GM18505 (cell line): ENCODE data around the gene SULT6B1.
"Not testable (repeated sequence)": the region's sequence is repeated elsewhere in the genome, so short reads cannot be mapped to it uniquely, and the experiment has no call there.

Experiments
- ATAC-seq: cut with Tn5 transposase; IDR thresholded peaks from one replicate; pipeline ENCODE4 v1.9.1; 2021; ENCODE audit not compliant: unreplicated experiment
- POLR2A ChIP-seq: IDR thresholded peaks from 4 replicates; pipeline ENCODE4 v1.6.1; 2011; ENCODE audit warnings: borderline replicate concordance; ENCODE audit not compliant: insufficient read depth, insufficient read length; ENCODE audit errors: extremely low read depth

The SULT6B1 gene, protein sequence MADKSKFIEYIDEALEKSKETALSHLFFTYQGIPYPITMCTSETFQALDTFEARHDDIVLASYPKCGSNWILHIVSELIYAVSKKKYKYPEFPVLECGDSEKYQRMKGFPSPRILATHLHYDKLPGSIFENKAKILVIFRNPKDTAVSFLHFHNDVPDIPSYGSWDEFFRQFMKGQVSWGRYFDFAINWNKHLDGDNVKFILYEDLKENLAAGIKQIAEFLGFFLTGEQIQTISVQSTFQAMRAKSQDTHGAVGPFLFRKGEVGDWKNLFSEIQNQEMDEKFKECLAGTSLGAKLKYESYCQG

DNA sequence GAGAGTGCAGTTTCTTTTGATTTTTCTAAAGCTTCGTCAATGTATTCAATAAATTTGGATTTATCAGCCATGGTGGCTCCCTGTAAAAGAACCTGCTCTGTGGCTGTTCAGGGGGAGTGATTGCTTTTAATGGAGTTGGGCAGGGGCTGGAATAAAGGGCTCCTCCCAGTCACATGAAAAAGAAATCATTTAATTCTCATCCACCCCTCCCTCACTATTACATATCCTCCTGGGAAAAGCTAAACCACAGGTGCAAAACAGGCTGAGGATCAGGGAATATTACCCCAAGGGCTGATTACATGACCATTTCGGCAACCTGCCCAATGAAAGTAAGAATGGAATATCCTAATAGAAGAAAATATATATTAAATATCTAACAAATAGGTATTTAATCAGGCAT, at the start of gene SULT6B1:
Gene SULT6B1, minus strand, starts transcription at position 101 of the 400 bp plus-strand sequence. Its CDS starts 30 bp downstream, at position 71.
- no peak for TF ChIP-seq POLR2A
- no peak for ATAC-seq

- no peak for TF ChIP-seq POLR2A
- ATAC-seq: no peak
These were observed 43.9 kb upstream of the SULT6B1 start for GRCh38 chr2:37232131-37232933.

- TF ChIP-seq POLR2A: peak; percentile 95
- peak; percentile 94 for ATAC-seq
These were observed 43.0 kb upstream of the SULT6B1 start, which contains the start of the genes CEBPZ and NDUFAF7 for GRCh38 chr2:37231241-37232130. Gene CEBPZ, minus strand, starts transcription at chr2:37231596. Its CDS starts 29 bp downstream, at chr2:37231567. Gene NDUFAF7, plus strand, starts transcription at chr2:37231658. Its CDS starts 48 bp downstream, at chr2:37231706.

- no peak for ATAC-seq
- TF ChIP-seq POLR2A: no peak
These were observed 42.1 kb upstream of the SULT6B1 start for GRCh38 chr2:37230581-37230980.

- ATAC-seq: no peak
- TF ChIP-seq POLR2A: no peak
These were observed 40.3 kb upstream of the SULT6B1 start for GRCh38 chr2:37228788-37229187.

GRCh38 chr2:37226863-37227262, 38.4 kb upstream of the SULT6B1 start:
- no peak for TF ChIP-seq POLR2A
- ATAC-seq: no peak

- ATAC-seq: not testable (repeated sequence)
These were observed 36.7 kb upstream of the SULT6B1 start for GRCh38 chr2:37225129-37225528.

DNA sequence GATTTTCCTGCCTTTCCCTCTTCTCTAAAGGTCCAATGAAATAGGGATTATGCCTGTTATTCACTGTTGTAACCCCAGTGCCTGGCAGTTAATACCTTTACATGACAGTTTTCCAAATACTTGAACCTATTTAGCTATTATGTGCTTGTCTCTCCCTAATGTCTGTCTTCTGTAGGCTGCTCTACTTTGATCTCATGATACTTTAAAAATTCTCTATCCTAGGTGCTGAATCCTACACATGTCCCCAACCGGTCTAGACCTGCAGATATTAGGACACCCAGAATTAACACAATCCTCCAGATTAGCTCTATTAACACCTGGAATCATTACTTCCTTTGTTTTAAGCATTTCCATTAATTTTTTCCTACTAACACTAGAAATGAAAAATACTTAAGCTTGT, 35.6 kb upstream of the SULT6B1 start:
- no peak for TF ChIP-seq POLR2A
- ATAC-seq: no peak

DNA sequence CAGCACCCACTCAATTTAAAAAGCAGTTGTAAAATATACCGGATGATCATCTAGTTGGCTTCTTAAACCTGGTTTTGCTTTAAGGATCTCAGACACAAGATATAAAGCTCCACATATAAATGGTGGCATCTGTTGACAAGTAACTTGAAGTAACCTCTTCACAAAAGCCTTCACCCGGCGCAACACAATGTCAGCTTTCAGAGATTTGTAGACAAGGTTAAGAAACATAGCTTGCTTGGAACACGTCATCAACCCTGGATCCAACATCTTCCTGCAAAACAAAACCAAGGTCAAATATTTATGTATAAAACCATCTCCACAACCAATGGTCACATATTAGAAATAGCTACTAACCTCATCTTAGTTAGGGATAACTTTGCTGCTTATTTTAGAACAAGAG, 34.7 kb upstream of the SULT6B1 start:
- TF ChIP-seq POLR2A: no peak
- ATAC-seq: no peak

DNA sequence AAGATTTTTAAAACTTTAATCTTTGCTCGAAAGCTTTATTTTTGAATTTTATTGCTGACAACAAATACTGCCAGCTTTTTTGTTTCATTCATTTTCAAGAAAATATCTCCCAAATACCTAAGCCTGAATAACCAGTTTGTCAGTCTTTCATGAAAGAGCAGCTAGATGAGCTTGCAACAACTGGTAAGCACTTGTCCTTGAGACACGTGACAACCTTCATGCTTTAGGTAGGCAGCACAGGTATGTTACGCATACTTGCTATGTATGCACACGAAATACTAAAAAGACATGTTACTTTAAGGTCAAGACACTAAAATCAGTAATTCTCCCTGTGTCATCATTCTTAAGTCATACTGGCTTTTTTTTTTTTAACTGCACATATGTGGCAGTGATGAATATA, 30.6 kb upstream of the SULT6B1 start:
- ATAC-seq: no peak
- TF ChIP-seq POLR2A: no peak

DNA sequence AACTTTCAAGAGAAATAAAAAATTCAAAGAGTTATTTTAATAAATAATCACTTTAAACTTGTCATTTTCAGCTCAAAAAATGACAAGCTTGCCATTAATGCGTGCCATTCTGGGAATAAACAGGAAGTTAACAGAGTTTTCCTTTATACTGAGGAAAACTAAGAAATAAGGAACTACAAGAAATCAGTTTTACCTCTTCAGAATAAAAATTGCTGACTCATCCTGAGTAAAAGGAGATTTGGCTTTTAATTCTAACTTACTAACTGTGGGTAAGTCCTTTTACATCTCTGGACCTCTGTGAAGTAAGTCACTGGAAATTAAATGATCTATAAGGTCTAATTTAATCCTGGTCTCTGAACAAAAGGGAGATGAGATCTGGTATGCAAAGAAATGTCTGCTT, 26.8 kb upstream of the SULT6B1 start:
- no peak for ATAC-seq
- TF ChIP-seq POLR2A: no peak

GRCh38 chr2:37211939-37212338, 23.5 kb upstream of the SULT6B1 start:
- no peak for TF ChIP-seq POLR2A
- no peak for ATAC-seq

GRCh38 chr2:37211212-37211611, 22.7 kb upstream of the SULT6B1 start:
- ATAC-seq: no peak
- no peak for TF ChIP-seq POLR2A

DNA sequence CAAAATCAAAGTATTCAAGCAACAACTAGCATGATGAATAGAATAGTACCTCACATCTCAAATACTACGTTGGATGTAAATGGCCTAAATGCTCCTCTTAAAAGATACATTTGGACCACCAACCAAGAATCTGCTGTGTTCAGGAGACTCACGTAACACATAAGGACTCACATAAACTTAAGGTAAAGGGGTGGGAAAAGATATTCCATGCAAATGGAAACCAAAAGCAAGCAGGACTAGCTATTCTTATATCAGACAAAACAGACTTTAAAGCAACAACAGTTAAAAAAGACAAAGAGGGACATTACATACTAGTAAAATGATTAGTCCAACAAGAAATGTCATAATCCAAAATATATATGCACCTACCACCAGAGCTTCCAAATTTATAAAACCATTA, 18.3 kb upstream of the SULT6B1 start:
- not testable (repeated sequence) for ATAC-seq
